ENCODE data around the gene FRMD5.

Gene FRMD5

DNA sequence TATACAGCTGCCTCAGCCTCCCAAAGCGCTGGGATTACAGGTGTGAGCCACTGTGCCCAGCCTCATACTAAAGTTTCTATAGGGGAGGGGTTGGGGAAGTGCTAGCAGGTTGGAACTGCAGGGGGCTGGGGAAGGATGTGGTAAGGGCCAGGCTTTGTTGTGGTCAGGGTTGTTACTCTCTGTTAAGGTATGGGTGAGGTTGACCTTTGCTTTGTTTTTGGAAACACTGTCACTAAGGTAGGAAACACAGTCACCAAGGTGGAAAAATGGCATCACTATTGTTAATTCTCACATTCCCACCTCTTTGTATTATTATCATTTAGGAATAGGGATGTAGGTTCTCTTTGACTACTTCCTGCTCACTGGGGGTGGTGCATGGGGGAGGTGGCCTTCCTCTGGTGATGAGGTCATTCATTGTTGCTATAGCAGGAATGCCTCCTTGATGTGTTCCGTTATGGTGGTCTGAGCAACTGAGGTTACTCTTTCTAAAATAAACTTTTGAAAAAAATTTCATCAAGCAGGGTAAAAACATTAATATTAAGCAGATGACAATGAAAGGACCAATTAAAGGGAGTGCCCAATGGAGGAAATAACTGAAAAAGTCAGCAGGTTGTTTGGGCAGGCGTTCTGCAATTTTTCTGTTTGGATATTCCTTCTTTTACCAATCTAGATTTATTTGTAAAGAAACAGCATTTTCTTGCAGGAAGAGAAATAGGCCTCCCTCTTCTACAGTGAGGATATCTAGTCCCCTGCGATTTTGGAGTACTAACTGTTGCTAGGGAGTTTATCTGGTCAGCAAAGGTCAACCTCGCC is 217.8 kb downstream of the FRMD5 start:
- TF ChIP-seq, protein P1, sequence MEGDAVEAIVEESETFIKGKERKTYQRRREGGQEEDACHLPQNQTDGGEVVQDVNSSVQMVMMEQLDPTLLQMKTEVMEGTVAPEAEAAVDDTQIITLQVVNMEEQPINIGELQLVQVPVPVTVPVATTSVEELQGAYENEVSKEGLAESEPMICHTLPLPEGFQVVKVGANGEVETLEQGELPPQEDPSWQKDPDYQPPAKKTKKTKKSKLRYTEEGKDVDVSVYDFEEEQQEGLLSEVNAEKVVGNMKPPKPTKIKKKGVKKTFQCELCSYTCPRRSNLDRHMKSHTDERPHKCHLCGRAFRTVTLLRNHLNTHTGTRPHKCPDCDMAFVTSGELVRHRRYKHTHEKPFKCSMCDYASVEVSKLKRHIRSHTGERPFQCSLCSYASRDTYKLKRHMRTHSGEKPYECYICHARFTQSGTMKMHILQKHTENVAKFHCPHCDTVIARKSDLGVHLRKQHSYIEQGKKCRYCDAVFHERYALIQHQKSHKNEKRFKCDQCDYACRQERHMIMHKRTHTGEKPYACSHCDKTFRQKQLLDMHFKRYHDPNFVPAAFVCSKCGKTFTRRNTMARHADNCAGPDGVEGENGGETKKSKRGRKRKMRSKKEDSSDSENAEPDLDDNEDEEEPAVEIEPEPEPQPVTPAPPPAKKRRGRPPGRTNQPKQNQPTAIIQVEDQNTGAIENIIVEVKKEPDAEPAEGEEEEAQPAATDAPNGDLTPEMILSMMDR (IDR thresholded peaks at IDR 0.05; ENCODE audit: low read depth, low read length, missing control alignments) = no peak
- no peak overlapping the region for H3K4me3 ChIP-seq (replicated peaks; ENCODE audit: low read depth, low read length)
- no peak for DNase-seq (ENCODE audit: extremely low read depth, low read depth)

- no peak overlapping the region for H3K4me3 ChIP-seq (replicated peaks; ENCODE audit: low read depth, low read length)
- TF ChIP-seq, protein P1 (IDR thresholded peaks at IDR 0.05; ENCODE audit: low read depth, low read length, missing control alignments) = no peak
- DNase-seq (ENCODE audit: extremely low read depth, low read depth) = no peak
Observed at GRCh38 chr15:43975770-43976169, 219.3 kb downstream of the FRMD5 start.

DNA sequence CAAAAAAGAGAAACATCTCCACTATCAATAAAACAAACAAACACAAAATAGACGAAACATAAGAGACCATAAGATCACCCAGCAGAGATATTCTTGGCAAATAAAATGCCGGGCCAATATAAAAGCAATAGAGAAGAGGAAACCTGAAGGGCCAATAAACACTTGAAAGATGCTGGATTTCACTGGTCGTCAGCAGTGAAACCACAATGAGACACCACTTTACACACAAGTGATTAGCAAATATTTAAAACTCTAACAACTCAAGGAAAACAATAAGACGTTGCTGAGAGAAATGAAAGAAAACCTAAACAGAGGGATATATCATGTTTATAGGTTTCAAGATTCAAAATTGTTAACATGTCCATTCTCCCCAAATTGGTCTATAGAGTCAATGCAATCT is 219.7 kb downstream of the FRMD5 start:
- DNase-seq (ENCODE audit: extremely low read depth, low read depth) = no peak
- H3K4me3 ChIP-seq (replicated peaks; ENCODE audit: low read depth, low read length) = no peak overlapping the region
- TF ChIP-seq, protein P1 (IDR thresholded peaks at IDR 0.05; ENCODE audit: low read depth, low read length, missing control alignments) = no peak

DNA sequence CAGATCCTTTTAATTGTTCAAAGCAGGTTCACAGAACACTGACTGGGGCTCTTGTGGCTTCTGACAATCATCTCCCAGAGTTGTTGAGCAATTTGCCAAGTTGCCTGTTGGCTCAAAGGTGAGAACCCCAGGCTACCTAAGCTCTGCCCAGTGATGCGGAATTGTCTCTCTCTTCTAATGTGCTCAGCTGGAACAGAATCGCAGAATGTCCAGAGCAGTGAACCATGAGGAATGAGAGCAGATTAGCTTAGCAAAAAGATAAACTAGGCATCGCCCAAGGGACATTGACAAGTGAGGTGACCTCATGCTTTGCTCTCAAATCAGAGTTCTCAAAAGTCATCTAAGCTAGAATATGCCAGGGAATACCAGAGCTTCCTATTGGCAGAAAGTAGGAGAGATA is 220.2 kb downstream of the FRMD5 start:
- DNase-seq (ENCODE audit: extremely low read depth, low read depth) = no peak
- TF ChIP-seq, protein P1 (IDR thresholded peaks at IDR 0.05; ENCODE audit: low read depth, low read length, missing control alignments) = no peak

GRCh38 chr15:43969802-43970375 is 225.2 kb downstream of the FRMD5 start:
- TF ChIP-seq, protein P1 (IDR thresholded peaks at IDR 0.05; ENCODE audit: low read depth, low read length, missing control alignments) = no peak
- no peak overlapping the region for H3K4me3 ChIP-seq (replicated peaks; ENCODE audit: low read depth, low read length)
- DNase-seq (ENCODE audit: extremely low read depth, low read depth) = no peak

More for the DNA sequence above, 220.2 kb downstream of the FRMD5 start:
- H3K4me3 ChIP-seq (replicated peaks; ENCODE audit: low read depth, low read length) = no peak overlapping the region

DNA sequence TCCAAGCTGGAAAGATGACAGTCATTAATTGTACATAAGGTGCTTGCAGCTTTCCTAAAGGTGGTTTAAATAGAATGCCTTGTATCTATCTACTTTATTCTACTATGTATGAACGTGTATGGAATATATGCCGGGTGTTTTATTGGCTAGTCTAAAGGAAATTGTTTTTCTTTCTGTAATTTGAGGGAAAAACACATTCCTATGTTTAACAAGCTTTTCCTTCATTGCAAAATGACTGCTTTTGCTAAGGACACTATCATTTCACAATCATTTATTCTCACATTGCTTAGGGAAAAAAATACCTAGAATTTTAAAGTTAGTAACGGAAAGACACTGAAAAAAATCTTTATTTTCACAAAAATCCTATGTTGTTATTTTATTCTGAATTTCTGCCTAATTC is 226.5 kb downstream of the FRMD5 start:
- no peak overlapping the region for H3K4me3 ChIP-seq (replicated peaks; ENCODE audit: low read depth, low read length)
- DNase-seq (ENCODE audit: extremely low read depth, low read depth) = no peak
- TF ChIP-seq, protein P1 (IDR thresholded peaks at IDR 0.05; ENCODE audit: low read depth, low read length, missing control alignments) = no peak
